Hepatocyte (in vitro differentiated cells): ENCODE results near the gene TKT.

Source experiments
- EZH2 ChIP-seq: fragments of 200-600 bp; sonication (generic); IDR thresholded peaks from 2 replicates; pipeline ENCODE4 v1.6.1; 2016; ENCODE audit warnings: antibody characterized with exemption, mild to moderate bottlenecking, borderline replicate concordance
- TF ChIP-seq, protein P1 (sequence below): fragments of 200-600 bp; sonication (generic); IDR thresholded peaks from 2 replicates; pipeline ENCODE4 v1.5.1; 2016; ENCODE audit warnings: antibody characterized with exemption, mild to moderate bottlenecking; ENCODE audit not compliant: poor library complexity

DNA sequence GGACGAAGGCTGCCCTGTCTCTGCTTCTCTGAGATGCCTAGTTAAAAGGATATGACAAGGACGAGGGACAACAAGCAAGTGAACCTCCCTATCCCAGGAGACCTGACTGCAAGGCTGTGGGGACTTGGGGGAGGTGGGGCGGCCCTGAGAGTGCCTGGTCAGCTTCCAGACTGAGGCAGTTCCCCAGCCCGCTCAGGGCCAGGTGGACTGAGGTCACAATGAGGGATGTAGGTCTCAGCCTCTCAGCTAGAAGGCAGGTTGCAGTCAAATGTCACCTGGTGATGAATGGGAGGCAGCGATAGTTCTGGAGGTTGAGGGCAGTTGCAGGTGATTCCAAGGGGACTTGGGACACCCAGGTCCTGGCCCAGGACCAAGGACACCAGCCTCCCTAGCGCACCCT, 30.6 kb downstream of the TKT start:
- TF ChIP-seq, protein P1, sequence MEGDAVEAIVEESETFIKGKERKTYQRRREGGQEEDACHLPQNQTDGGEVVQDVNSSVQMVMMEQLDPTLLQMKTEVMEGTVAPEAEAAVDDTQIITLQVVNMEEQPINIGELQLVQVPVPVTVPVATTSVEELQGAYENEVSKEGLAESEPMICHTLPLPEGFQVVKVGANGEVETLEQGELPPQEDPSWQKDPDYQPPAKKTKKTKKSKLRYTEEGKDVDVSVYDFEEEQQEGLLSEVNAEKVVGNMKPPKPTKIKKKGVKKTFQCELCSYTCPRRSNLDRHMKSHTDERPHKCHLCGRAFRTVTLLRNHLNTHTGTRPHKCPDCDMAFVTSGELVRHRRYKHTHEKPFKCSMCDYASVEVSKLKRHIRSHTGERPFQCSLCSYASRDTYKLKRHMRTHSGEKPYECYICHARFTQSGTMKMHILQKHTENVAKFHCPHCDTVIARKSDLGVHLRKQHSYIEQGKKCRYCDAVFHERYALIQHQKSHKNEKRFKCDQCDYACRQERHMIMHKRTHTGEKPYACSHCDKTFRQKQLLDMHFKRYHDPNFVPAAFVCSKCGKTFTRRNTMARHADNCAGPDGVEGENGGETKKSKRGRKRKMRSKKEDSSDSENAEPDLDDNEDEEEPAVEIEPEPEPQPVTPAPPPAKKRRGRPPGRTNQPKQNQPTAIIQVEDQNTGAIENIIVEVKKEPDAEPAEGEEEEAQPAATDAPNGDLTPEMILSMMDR: no peak
- no peak for TF ChIP-seq EZH2
